Subcutaneous adipose tissue (tissue), 4 donors: ENCODE data around the gene CMTM8. TPM values are rescaled to one million over a fixed set of nuclear protein-coding genes. Genes with fewer than 3 reads are reported as not detected.

Experiments
- CTCF ChIP-seq: fragments of 450-650 bp; IDR thresholded peaks from one replicate; pipeline ENCODE4 v1.5.1; 2016; ENCODE audit warnings: low read depth, mild to moderate bottlenecking, control low read depth, antibody characterized with exemption, moderate library complexity
- total RNA-seq, 4 donors: library from RNA; depleted of rRNA; stranded (reverse); fragments of >200 nt; gene quantifications; one replicate each; pipeline ENCODE4 v1.1.0, GENCODE V29; 2016

CMTM8 gene
- total RNA-seq, 4 donors from 2014 or later = 1.9 to 10.5 (median 4.8) TPM

DNA sequence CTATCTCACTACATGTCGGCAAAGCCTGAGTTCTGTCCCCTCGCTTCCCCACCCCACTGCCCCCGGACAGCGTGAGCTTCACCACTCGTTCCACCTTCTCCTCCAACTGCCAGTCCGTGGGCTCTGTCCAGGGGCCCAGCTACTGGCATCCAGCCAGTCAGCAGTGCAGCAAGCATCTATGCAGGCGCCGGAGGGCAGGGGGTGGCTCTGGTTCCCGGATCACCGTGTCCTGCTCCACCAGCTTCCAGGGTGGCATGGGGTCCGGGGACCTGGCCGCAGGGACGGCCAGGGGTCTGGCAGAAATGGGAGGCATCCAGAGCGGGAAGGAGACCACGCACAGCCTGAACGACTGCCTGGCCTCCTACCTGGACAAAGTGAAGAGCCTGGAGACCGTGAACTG, 20.4 kb downstream of the CMTM8 start:
- no peak for TF ChIP-seq CTCF

GRCh38 chr3:32261545-32261944, 23.1 kb downstream of the CMTM8 start:
- no peak for TF ChIP-seq CTCF

- no peak for TF ChIP-seq CTCF
These were observed 23.7 kb downstream of the CMTM8 start for GRCh38 chr3:32262201-32262600.

- no peak for TF ChIP-seq CTCF
These were observed 35.8 kb downstream of the CMTM8 start for GRCh38 chr3:32274306-32274705.

- no peak for TF ChIP-seq CTCF
These were observed 37.0 kb downstream of the CMTM8 start for GRCh38 chr3:32275506-32275905.

DNA sequence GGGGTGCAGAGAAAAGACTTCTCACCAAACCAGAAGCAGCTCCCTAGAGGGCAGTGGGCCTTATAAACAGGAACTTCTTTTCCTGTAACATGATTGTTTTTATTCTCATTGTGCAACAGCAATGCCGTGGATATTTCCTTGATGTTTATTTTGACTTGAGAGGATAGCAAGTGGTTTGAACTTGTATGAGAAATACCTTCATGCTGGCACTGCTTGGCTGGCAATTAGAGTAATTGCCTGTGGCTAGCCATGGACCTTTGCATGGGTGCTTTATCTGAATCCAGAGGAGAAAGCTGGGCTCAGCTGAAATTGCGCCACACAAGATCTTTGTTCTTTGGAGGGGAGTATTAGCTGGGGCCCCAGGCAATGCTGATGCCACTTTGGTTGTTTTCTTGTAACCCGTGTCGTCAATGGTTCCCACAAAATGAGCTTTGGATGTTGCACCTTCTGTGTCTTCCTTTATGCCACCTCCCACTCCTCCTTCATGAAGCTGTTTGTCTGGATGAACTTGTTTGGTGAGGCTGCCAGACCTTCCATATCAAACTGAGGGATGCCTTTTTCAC, 37.9 kb downstream of the CMTM8 start:
- TF ChIP-seq CTCF = no peak

- TF ChIP-seq CTCF = no peak
These were observed 40.2 kb downstream of the CMTM8 start for GRCh38 chr3:32278714-32279113.
